M059J (cell line): ENCODE measurements around the gene MTHFD1L. TPM values are rescaled to one million over a fixed set of nuclear protein-coding genes. Genes with fewer than 3 reads are reported as not detected.

ENCODE experiments used
- DNase-seq: peaks from one replicate; pipeline ENCODE4 v3.0.0-alpha.2; 2012; ENCODE audit warnings: low read depth
- total RNA-seq: library from RNA; depleted of rRNA; stranded (reverse); fragments of >200 nt; shearing (Covaris generic); gene quantifications from 2 replicates; pipeline ENCODE4 v1.2.3, GENCODE V29; 2014

MTHFD1L gene
- total RNA-seq, 1 experiment from 2014 or later = 10.9 TPM

DNA sequence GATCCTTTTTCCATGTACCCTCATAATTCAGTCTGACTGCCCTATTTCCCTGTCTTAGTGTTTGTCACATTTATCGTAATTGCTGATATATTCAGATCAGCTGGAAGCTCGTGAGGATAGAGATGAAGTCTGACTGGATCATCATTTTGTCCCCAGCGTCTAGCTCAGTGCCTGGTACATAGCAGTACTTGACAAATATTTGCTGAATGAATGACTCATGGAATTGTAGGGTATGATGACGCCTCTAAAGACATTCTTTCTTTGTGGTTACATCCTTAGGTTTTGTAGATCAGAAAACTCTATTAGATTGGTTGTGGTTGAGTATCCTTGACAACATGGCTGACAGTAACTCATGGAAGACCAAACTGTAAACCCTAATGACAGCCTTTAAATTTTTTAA, 68.9 kb downstream of the MTHFD1L start:
- DNase-seq = peak; percentile 84

DNA sequence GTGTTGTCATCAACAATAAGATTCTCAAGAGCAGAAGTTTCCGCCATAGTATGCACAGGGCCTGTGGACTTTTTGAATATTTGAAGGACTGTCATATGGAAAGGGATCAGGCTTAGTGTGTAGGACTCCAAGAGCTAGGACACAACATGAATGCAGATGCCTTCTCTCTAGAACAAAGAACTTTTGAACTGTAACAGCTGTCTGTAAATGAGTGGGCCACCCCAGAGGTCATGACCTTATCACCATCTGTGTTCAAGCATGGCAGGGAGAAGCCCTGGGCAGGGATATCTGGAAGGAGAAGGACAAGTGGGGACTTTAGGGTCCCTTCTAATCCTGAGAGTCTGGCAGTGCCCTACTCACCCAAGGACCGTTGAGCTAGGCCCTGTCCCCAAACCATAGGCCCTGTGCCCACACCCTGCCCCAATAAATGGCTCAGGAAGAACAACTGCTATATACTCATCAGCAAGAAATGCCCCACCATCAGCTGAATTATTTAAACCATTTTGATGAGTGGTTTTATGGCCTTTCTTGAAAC, 70.6 kb downstream of the MTHFD1L start:
- no peak for DNase-seq

DNA sequence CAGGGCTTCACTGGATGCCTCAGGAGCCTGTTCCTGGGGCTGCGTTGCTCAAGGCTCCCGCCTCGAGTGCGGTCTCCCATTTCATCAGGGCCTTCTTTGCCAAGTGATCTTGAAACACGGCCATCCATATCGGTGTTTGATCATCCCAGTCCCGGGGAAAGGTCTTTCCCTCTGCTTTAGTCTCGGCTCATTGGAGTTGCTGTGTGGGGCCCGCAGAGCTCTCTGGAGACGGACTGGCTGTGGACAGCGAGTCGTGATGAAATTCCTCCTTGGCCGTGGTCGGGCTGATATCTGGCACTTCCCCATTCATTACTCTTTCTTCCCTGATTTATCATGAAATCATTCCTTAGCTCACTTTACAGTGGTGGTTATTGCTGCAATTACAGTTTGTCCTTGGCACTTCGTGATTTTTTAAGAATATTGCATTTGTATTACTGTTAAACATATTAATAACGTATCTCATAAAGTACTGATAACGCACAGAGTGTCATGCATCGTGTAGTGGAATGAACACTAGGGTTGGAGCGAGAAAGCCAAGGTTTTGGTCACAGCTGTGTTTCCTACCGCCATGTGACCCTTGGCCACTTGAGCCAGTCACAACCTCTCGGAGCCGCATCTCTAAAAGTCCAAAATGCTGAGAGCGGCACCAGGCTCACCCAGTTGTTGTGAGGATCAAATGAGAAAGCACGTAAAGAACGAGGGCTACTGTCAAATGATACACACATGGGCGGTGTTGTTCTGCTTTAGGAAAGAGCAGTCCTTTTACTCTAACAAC, 71.8 kb downstream of the MTHFD1L start:
- no peak for DNase-seq

DNA sequence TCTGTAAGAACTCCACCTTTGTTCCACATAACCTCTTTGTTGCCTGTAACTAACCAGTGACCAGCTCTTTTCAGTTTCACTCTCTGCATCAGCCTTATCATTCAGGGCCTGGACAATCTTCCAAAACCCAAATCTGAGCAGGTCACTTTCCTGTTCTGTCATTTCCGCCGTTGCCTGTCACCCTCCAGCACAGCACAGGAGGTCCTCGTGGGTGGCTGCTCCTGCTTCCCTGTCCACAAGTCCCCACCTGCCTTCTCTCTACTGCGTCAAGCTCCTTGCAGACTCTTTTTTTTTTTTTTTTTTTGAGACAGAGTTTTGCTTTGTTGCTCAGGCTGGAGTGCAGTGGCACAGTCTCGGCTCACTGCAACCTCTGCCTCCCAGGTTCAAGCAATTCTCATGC, 73.9 kb downstream of the MTHFD1L start:
- DNase-seq = no peak

DNA sequence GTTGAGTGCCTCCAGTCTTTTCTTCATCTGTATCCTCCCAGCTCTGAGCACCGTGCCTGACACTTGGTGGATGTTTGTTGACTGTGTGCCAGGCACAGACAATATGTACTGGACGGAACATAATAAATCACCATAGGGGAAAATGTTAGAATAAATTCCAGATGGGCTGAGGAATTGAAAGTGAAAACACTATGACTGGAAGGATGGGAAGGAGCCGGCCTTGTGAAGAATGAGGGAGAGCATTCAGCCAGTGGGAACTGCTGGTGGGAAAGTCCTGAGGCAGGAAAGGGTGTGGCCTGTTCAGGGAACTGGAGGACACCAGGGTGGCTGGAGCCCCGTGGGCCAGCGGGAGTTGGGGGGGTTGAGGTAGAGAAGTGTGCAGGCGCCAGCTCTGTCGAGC, 75.4 kb downstream of the MTHFD1L start:
- DNase-seq = no peak

DNA sequence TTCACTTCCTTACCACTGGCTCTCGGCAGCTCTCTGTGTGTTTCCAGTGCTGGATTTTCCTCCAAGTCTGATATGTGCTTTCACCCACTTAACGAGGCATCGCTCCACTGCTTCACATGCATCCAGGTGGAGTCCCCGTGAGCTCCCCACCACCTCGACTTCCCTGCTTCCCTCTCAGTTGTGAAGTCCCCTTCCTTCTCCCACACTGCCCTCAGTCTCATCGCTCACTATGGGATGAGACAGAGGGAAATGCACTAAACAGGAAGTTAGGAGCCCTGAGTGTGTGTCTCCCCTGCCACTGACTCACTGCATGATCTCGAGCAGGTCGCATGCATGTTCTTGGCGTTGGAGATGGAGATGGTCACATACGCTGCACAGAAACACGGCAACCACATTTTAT, 84.0 kb downstream of the MTHFD1L start:
- no peak for DNase-seq

DNA sequence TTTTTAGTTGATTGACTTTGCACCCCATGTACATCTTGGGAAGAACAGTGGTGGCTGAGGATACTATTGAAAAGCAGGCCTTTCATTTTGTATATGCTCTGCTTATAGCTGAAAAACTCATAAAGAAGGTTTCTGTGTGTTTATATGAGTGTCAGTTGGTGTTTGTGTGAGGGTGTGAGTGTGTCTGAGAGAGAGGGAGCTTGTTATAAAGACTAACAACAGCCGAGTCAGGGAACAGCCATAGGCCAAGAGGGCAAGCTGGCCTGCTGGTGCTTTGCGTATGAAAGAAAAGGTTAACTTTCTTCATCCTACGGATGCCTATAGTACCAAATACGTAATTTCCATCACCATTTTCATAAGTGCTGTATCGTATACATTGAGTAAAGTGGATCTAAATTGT, 88.3 kb downstream of the MTHFD1L start:
- no peak for DNase-seq

DNA sequence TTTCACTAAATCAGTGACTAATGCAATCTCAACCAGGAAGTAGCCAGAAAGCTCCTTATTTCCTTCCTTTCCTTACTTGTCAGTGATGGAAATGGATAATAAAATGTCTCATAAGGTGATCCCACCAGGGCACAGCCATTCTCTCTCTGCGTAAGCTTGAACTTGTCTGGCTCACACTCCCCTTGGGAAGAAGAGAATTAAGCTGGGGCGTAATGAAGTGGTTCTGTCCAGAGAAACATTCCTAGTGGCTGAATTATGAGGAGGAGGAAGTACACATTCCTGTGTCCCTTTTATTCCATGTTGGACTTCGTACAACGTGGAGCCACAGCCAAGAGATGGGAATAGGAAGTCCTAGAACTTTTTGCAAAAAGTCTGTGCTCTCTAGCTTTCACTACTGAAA, 93.7 kb downstream of the MTHFD1L start:
- DNase-seq = no peak

DNA sequence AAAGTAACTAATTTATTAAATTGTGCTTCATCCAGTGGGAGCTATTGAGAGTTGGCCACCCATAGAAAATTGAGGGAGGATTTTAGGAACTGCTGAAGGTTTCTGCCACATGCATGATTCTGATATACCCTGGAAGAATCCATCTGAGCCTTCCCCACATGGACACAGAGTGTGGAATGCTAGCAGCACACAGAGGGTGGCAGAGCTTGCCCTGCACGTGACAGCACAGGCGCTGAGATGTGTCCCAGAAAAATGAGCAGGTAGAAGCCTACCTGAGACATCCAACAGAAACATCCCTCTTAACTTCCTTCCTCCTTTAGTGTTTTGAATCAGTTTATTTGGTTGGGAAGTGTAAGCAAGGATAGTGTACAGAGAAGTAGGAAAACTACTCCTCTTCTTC, 96.9 kb downstream of the MTHFD1L start:
- DNase-seq = no peak

DNA sequence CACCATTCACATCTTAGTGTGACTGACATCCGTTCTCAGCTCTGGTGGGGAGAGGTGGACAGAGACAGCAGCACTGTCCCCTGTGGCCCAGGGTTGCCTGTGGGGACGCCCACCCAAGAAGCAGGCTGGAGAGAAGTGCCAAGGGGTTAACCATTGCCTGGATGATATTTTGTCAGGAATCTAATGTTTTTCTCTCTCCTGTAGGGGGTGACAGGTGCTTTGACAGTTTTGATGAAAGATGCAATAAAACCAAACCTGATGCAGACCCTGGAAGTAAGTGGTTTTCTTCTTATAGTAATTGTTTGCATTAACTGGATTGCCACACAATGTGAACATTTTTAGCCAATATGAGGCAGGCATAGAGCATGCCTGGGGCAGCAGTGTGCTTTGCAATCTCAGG, 99.3 kb downstream of the MTHFD1L start:
- DNase-seq = no peak

DNA sequence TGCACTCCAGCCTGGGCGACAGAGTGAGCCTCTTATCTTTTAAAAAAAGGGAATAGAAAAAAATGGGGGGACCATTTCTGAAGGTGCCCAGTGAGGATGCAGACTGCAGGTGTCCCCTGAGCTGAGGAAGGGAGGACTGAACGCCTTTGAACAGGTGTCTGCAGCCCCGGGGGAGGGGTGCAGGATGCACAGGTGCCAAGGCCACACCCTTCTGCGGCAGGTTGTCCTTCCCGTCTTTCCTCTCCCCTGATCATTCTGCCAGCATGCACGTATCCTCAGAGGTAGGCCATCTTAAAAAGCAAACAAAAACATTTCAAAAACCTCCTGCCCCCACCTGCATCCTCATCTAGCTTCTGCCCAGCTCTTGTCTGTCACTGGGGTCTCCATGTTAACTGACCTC, 101.3 kb downstream of the MTHFD1L start:
- DNase-seq = no peak

DNA sequence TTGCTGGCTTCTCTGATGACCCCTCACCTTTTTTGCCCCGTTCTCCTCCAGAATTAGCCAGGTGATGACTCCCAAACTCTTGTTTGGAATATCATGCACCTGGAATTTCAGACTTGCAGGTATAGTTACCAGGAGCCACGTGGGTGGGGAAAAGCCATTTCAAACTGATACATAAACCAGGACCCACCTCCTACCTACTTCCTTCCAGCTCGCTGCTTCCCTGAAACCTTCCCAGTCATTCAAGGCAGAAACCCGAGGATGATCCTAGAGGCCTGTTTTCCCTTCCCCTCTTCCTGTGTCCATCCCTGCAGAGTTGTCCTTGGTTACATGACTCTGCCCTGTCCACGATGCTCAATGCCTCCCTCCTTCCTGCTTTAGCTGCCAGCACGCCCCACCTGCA, 101.9 kb downstream of the MTHFD1L start:
- no peak for DNase-seq

DNA sequence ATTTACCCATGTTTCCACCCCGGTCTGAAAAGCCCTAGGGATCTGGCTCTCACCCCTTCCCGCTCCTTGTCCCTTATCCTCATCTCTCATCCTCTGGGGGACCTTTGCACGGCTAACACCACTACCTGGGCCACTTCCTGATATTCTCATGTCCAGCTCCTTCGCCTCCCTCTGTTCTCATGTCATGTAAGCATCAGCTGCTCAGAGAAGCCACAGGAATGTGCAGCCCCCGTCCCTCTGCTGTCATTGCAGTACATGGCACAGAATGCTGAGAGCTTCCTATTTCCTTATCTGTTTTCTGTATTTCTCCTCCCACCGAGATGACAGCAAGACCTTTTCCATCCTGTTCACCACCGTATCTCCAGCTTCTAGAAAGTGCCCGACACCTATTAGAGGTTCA, 102.4 kb downstream of the MTHFD1L start:
- DNase-seq = no peak

DNA sequence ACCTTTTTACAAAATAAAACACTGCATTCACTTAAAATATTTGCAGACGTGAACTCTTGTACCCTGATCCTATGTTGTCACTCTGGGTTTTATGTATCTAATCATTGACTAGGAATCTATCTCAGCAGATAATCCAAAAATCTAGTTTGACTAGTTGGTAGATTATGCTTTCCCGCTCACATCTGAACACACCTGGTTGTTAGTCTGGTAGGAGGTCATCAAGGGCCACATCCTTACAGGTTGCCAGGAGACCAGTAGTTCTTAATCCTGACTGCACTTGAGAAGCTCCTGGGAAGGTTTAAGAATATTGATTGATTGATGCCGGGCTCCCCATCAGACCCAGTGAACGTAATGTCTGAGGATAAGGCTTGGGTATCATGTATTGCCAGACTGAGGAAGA, 104.4 kb downstream of the MTHFD1L start:
- DNase-seq = no peak

DNA sequence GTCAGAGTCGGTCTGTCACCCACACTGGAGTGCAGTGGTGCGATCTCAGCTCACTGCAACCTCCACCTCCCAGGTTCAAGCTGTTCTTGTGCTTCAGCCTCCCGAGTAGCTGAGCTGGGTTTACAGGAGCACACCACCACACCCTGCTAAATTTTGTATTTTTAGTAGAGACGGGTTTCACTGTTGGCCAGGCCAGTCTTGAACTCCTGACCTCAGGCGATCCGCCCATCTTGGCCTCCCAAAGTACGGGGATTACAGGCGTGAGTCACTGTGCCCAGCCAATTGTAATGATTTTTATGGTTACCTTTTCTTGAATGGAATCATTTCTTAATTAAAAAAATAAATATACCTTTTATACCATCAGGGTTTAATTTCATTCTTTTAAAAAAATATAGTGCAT, 105.7 kb downstream of the MTHFD1L start:
- no peak for DNase-seq

DNA sequence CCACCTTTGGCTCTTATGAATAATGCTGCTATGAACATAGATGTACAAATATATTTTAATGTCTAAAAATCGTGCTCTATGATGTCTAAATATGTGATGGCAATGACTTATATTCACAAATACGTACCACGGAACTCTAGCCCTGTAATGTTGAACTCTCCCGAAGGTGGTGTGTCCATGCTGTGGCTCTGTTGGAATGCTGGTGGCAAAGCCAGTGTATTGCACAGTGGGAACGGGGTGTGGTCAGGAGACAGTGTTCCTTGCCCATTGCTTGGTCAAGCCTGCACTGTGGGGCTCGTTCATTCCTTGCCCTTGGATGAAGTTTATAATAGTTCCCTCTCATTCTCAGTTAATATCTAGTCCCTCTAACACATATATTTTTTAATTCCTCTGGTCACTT, 109.6 kb downstream of the MTHFD1L start:
- no peak for DNase-seq

DNA sequence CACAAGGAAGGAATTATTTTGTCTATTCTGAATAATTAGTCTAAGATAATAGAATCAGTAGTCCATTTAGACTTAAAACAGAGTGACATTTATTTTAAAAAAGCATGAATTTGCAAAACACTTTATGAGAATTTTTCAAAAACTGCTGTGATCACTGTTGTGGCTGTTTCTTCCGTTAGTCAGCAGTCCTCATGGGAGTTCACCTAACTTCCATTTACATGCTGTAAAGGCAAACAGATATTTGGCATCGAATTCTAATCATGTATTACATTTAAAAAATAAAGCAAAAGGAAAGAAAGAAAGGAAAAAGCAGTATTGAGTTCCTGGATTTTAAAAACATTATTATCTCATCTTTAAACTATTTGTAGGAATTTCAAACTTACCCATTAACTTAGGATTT, 111.8 kb downstream of the MTHFD1L start:
- no peak for DNase-seq

DNA sequence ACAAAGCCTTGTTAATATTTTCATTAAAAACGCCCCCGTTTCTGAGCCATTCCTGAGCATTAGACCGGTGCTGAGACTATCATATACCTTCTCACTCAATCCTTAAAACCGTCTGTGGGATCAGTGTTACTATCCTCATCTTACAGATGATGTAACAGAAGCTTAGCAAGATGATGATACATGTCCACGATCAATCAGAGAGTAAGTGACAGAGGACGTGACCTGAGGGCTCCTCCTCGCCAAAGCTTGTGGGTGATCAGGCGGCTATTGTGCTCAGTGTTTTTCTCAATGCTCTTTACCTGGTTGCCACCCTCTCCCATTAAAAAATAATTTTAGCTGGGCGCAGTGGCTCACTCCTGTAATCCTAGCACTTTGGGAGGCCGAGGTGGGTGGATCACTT, 113.1 kb downstream of the MTHFD1L start:
- DNase-seq = no peak

DNA sequence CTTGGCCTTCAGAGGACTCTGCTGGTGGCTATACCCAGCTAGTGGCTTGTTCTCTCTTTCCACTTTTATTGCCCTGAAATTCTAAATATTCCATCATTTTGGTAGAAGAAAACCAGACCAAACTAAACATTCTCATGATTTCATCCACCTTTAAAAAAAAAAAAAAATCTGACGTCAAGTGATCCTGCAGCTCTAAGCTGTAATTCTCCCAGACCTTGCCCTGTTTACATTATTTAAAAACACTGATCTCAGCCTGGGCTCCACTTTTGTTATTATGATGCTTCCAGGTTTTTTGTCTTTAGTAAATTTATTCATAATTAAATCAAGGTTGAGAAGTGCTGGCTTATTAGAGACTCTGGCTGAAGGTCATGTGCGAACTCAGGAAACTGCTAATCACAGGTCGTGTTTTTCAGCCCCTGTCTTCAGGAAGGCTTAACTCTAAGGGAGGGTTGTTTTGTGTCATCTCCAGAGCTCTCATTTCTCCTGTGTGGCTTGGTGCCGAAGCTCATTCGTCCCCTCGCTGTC, 114.4 kb downstream of the MTHFD1L start:
- DNase-seq = no peak

DNA sequence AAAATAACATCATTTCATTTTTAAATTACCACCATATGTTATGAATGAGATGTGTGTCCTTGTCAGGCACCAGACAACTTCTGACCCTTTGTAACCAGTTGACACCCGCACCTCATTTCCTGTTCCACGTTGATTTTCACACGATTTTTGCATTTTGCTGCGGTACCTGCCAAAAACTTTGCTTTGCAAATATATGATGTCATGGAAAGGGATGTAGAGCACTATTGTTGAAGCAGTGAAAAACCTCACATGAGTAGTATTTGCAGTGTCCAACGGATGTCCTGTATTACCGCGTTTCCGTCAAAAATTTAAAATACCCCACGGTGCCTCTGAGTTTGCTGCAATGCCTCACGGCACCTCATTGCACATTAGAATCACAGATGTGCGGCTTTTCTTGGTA, 115.6 kb downstream of the MTHFD1L start:
- DNase-seq = no peak

DNA sequence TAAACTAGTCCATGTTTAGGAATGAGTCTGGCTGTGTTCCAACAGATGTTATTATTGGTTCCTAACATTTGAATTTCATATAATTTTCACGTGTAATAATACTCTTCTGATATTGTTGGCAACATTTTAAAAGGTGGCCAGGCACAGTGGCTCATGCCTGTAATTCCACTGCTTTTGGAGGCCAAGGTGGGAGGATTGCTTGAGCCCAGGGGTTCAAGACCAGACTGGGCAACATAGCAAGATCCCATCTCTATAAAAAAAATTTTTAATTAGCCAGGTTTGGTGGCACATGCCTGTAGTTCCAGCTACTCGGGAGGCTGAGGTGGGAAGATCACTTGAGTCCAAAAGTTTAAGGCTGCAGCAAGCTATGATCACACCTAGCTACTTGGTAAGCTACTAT, 116.2 kb downstream of the MTHFD1L start:
- no peak for DNase-seq

DNA sequence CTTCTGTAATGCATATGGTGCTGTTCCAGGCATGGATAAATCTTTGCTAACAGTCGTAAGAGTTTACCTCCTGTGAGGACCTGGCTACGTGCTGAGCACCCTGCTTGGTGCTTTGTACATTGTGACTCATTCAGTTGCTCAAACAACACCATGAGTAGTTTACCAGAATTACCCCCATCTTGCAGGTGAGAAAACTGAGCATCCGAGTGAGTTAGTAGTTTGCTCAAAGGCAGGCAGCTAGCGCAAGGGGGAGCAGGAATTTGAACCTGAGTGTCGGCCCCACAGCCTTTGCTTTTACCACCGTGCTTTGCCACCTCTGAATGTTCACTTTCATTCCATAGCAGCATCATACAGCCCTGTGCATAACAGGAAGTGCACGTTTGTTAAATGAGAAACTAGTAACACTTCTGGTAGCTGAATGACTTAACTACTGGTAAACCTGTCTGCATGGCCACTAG, 121.9 kb downstream of the MTHFD1L start:
- DNase-seq = no peak

DNA sequence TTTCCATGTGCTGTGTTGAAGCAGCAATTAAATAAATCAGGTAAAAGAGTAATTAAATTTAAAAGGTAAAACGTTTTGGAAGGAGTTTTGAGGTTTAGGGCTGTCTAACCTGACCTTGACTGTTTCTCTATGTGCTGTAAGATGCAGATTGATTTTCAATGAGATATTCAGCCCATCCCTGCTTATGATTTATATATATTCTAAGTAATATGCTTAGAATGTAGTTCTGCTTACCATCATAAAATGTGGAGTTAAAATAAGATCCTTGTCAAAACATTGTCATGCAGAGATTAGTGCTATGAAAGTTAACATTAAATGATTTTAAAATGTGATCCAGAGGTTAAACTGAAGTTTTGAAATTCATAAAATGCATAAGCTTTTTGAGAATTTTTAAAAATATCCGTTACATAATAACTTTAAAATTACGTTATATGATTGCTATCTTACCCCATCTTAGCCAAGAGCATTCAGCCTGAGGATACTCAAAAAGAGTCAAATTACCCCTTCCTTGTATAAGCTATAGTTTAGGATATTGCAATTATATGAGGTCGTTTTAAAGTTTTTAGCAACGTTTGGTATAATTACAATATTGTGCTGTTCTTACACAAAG, 122.5 kb downstream of the MTHFD1L start:
- DNase-seq = no peak
